Trophoblast cell (in vitro differentiated cells and primary cell): ENCODE data around the gene UBE2H.

Experiments used
- DNase-seq, 2 donors: peaks; one replicate each; pipeline ENCODE4 v3.0.0-alpha.2; 2016
- H2AFZ ChIP-seq: 2 replicates; pipeline ENCODE4 v1.6.1; 2013; ENCODE audit warnings: low read length, moderate library complexity, mild to moderate bottlenecking; ENCODE audit not compliant: insufficient read depth, poor library complexity
- H2AK5ac ChIP-seq: 2 replicates; pipeline ENCODE4 v1.6.1; 2013; ENCODE audit warnings: mild to moderate bottlenecking, low read length
- H2BK120ac ChIP-seq: 2 replicates; pipeline ENCODE4 v1.6.1; 2013; ENCODE audit warnings: low read length, mild to moderate bottlenecking, moderate library complexity; ENCODE audit not compliant: insufficient read depth, poor library complexity
- H2BK12ac ChIP-seq: 2 replicates; pipeline ENCODE4 v1.6.1; 2013; ENCODE audit warnings: mild to moderate bottlenecking, low read length, moderate library complexity
- H2BK5ac ChIP-seq: 2 replicates; pipeline ENCODE4 v1.6.1; 2013; ENCODE audit warnings: low read length, low read depth, moderate library complexity, mild to moderate bottlenecking; ENCODE audit not compliant: poor library complexity
- H3K14ac ChIP-seq: 2 replicates; pipeline ENCODE4 v1.6.1; 2013; ENCODE audit warnings: mild to moderate bottlenecking, low read length
- H3K18ac ChIP-seq: 2 replicates; pipeline ENCODE4 v1.6.1; 2013; ENCODE audit warnings: mild to moderate bottlenecking, low read length
- H3K23ac ChIP-seq: 2 replicates; pipeline ENCODE4 v1.6.1; 2013; ENCODE audit warnings: low read length
- H3K27ac ChIP-seq: 2 replicates; pipeline ENCODE4 v1.5.1; 2013; ENCODE audit warnings: low read depth, mild to moderate bottlenecking, inconsistent platforms, low read length, moderate library complexity
- H3K27me3 ChIP-seq: 2 replicates; pipeline ENCODE4 v1.6.1; 2013; ENCODE audit warnings: inconsistent platforms, mild to moderate bottlenecking, low read length, moderate library complexity; ENCODE audit not compliant: insufficient read depth
- H3K36me3 ChIP-seq, 2 experiments: 1 replicate in 1 of 2; 2 replicates in 1 of 2; pipeline ENCODE4 v1.6.1; 2013; ENCODE audit warnings: low read length in 2 of 2, mild to moderate bottlenecking in 2 of 2, moderate library complexity in 1 of 2; ENCODE audit not compliant: insufficient read depth in 2 of 2, control insufficient read depth in 1 of 2
- H3K4ac ChIP-seq: 2 replicates; pipeline ENCODE4 v1.6.1; 2013; ENCODE audit warnings: low read depth, mild to moderate bottlenecking, low read length, moderate library complexity
- H3K4me1 ChIP-seq, 2 experiments: 1 replicate in 1 of 2; 2 replicates in 1 of 2; pipeline ENCODE4 v1.6.1; 2013; ENCODE audit warnings: low read length in 2 of 2, mild to moderate bottlenecking in 2 of 2, moderate library complexity in 1 of 2; ENCODE audit not compliant: insufficient read depth in 2 of 2, control insufficient read depth in 1 of 2
- H3K4me2 ChIP-seq: 2 replicates; pipeline ENCODE4 v1.6.1; 2013; ENCODE audit warnings: inconsistent platforms, mild to moderate bottlenecking, low read length, moderate library complexity
- H3K4me3 ChIP-seq: 2 replicates; pipeline ENCODE4 v1.5.1; 2013; ENCODE audit warnings: mild to moderate bottlenecking, low read depth, low read length, inconsistent platforms
- H3K79me1 ChIP-seq: one replicate; pipeline ENCODE4 v1.6.1; 2013; ENCODE audit warnings: low read length
- H3K79me2 ChIP-seq: 2 replicates; pipeline ENCODE4 v1.6.1; 2013; ENCODE audit warnings: low read length, mild to moderate bottlenecking; ENCODE audit not compliant: control insufficient read depth, insufficient read depth, poor library complexity
- H3K9ac ChIP-seq: 2 replicates; pipeline ENCODE4 v1.6.1; 2013; ENCODE audit warnings: mild to moderate bottlenecking, low read length
- H3K9me3 ChIP-seq: 2 replicates; pipeline ENCODE4 v1.6.1; 2013; ENCODE audit warnings: low read depth, mild to moderate bottlenecking, control low read depth, inconsistent platforms, low read length; ENCODE audit not compliant: insufficient read depth
- H4K12ac ChIP-seq: 2 replicates; pipeline ENCODE4 v1.6.1; 2013; ENCODE audit warnings: low read depth, mild to moderate bottlenecking, low read length, moderate library complexity
- H4K8ac ChIP-seq: 2 replicates; pipeline ENCODE4 v1.6.1; 2013; ENCODE audit warnings: low read depth, mild to moderate bottlenecking, low read length, moderate library complexity
- H4K91ac ChIP-seq: one replicate; pipeline ENCODE4 v1.6.1; 2013; ENCODE audit warnings: low read depth, mild to moderate bottlenecking, low read length, moderate library complexity
- whole genome bisulfite sequencing: extraction: QIAGEN DNeasy Blood & Tissue Kit; methylation state at CpG from one replicate; pipeline ENCODE4 v1.1.7; 2013; ENCODE audit warnings: missing lambda C conversion rate; ENCODE audit not compliant: insufficient read length, insufficient coverage; ENCODE audit errors: extremely low coverage; 5-methylcytosine and 5-hydroxymethylcytosine counted together

Gene UBE2H

GRCh38 chr7:129875160-129875559 is 77.6 kb downstream of the UBE2H start:
- H3K4me1 ChIP-seq = no peaks in the 10 kb centered on the region
- H4K91ac ChIP-seq = no peak overlapping the region
- H3K4me2 ChIP-seq = no peak overlapping the region
- H3K27me3 ChIP-seq = no peaks in the 10 kb centered on the region
- no peak overlapping the region for H2BK12ac ChIP-seq
- no peak overlapping the region for H3K27ac ChIP-seq
- no peak overlapping the region for H3K23ac ChIP-seq
- no peaks in the 10 kb centered on the region for H3K79me1 ChIP-seq
- no peak overlapping the region for H2BK5ac ChIP-seq
- no peak overlapping the region for H4K12ac ChIP-seq
- DNase-seq = no peak
- H3K9ac ChIP-seq = no peak overlapping the region
- no peak overlapping the region for H3K14ac ChIP-seq
- H3K4ac ChIP-seq = no peak overlapping the region
- H2BK120ac ChIP-seq = no peak overlapping the region
- no peaks in the 10 kb centered on the region for H3K9me3 ChIP-seq
- no peak overlapping the region for H3K4me3 ChIP-seq
- no CpG with 5 or more reads among the region's 2 CpGs for WGBS
- H3K18ac ChIP-seq = no peak overlapping the region
- no peaks in the 10 kb centered on the region for H3K79me2 ChIP-seq
- H2AFZ ChIP-seq = no peak overlapping the region
- peaks cover 3 to 5% of the 10 kb centered on the region in 2 experiments for H3K36me3 ChIP-seq
- H4K8ac ChIP-seq = no peak overlapping the region
- H2AK5ac ChIP-seq = no peak overlapping the region

GRCh38 chr7:129874722-129875121 is 78.0 kb downstream of the UBE2H start:
- Histone ChIP-seq H3K27me3 (no peaks in the 10 kb centered on the region), H4K8ac (no peak overlapping the region), H2BK5ac (no peak overlapping the region), H3K23ac (no peak overlapping the region), H3K4me3 (no peak overlapping the region), H4K12ac (no peak overlapping the region), H3K4me2 (no peak overlapping the region), H3K18ac (no peak overlapping the region), H3K36me3 (peaks cover 3 to 5% of the 10 kb centered on the region in 2 experiments), H2AFZ (no peak overlapping the region), H3K9me3 (no peaks in the 10 kb centered on the region), H2BK120ac (no peak overlapping the region), H3K27ac (no peak overlapping the region), H3K4ac (no peak overlapping the region), H4K91ac (no peak overlapping the region), H2AK5ac (no peak overlapping the region), H3K14ac (no peak overlapping the region), H3K79me2 (no peaks in the 10 kb centered on the region), H3K9ac (no peak overlapping the region), H3K79me1 (no peaks in the 10 kb centered on the region), H2BK12ac (no peak overlapping the region), H3K4me1 (no peaks in the 10 kb centered on the region)
- WGBS = no CpG with 5 or more reads among the region's 4 CpGs
- no peak for DNase-seq

DNA sequence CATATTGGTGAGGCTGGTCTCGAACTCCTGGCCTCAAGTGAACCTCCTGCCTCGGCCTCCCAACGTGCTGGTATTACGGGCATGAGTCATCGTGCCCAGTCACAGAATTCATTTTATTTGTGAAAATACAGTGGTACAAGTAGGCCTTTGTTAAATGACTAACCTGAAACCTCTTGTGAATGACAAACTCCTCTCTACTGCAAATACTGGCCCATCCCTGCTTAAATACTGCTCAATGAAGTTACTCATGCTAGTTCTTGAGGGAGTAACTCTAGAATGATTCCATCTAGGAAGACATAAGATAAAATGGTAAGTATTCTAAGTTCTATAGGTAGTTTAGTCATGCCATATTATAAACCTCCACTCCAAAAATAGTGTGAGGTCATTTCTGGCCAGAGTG is 80.7 kb downstream of the UBE2H start:
- H3K9me3 ChIP-seq = no peaks in the 10 kb centered on the region

GRCh38 chr7:129870668-129871067 is 82.1 kb downstream of the UBE2H start:
- no peaks in the 10 kb centered on the region for H3K79me2 ChIP-seq
- H3K4ac ChIP-seq = no peak overlapping the region
- no peaks in the 10 kb centered on the region for H3K9me3 ChIP-seq
- no peaks in the 10 kb centered on the region for H3K79me1 ChIP-seq
- no peak overlapping the region for H3K9ac ChIP-seq
- H2BK12ac ChIP-seq = no peak overlapping the region
- H3K4me1 ChIP-seq = peaks cover 3 to 4% of the 10 kb centered on the region in 2 experiments
- H4K12ac ChIP-seq = no peak overlapping the region
- WGBS = no CpG with 5 or more reads among the region's 4 CpGs
- H2AFZ ChIP-seq = no peak overlapping the region
- no peak overlapping the region for H4K8ac ChIP-seq
- peaks cover 3 to 7% of the 10 kb centered on the region in 2 experiments for H3K36me3 ChIP-seq
- no peak overlapping the region for H2BK120ac ChIP-seq
- no peaks in the 10 kb centered on the region for H3K27me3 ChIP-seq
- no peak overlapping the region for H2BK5ac ChIP-seq
- H3K4me3 ChIP-seq = no peak overlapping the region
- no peak for DNase-seq
- H3K27ac ChIP-seq = no peak overlapping the region
- H3K18ac ChIP-seq = no peak overlapping the region
- H3K14ac ChIP-seq = no peak overlapping the region
- H3K4me2 ChIP-seq = no peak overlapping the region
- no peak overlapping the region for H2AK5ac ChIP-seq
- H3K23ac ChIP-seq = no peak overlapping the region
- H4K91ac ChIP-seq = no peak overlapping the region

More for the DNA sequence above, 80.7 kb downstream of the UBE2H start:
- Histone ChIP-seq H3K4me1 (no peaks in the 10 kb centered on the region), H2BK120ac (no peak overlapping the region), H3K4me3 (no peak overlapping the region), H3K14ac (no peak overlapping the region), H3K9ac (no peak overlapping the region), H3K23ac (no peak overlapping the region), H3K79me1 (no peaks in the 10 kb centered on the region), H3K4me2 (no peak overlapping the region), H3K79me2 (no peaks in the 10 kb centered on the region), H4K12ac (no peak overlapping the region), H3K27ac (no peak overlapping the region), H2BK5ac (no peak overlapping the region), H3K36me3 (peaks cover 3 to 7% of the 10 kb centered on the region in 2 experiments), H3K4ac (no peak overlapping the region), H3K27me3 (no peaks in the 10 kb centered on the region), H2BK12ac (no peak overlapping the region), H2AFZ (no peak overlapping the region), H3K18ac (no peak overlapping the region), H2AK5ac (no peak overlapping the region), H4K91ac (no peak overlapping the region), H4K8ac (no peak overlapping the region)
- DNase-seq = no peak
- WGBS = no CpG with 5 or more reads among the region's 5 CpGs
